SU-DHL-6 (cell line): Measurements from ENCODE around the gene PDXP.

Experiments used
- H2AFZ ChIP-seq: fragments of 200-600 bp; sonication (generic); 2 replicates; pipeline ENCODE4 v1.6.1; 2014; ENCODE audit warnings: low read depth, mild to moderate bottlenecking, moderate library complexity, mixed read lengths, antibody characterized with exemption, low read length; ENCODE audit not compliant: severe bottlenecking
- H3F3A ChIP-seq: fragments of 200-600 bp; shearing (Covaris generic); 2 replicates; pipeline ENCODE4 v1.6.0; 2016; ENCODE audit warnings: antibody characterized with exemption, mild to moderate bottlenecking; ENCODE audit not compliant: insufficient read depth
- H3K27ac ChIP-seq: fragments of 200-600 bp; sonication (generic); 2 replicates; pipeline ENCODE4 v1.5.1; 2016; ENCODE audit warnings: low read depth, mild to moderate bottlenecking, low read length, moderate library complexity, mixed read lengths
- H3K27me3 ChIP-seq: fragments of 200-600 bp; sonication (generic), shearing (Covaris generic); 2 replicates; pipeline ENCODE4 v1.6.0; 2014; ENCODE audit warnings: mild to moderate bottlenecking, low read length
- H3K36me3 ChIP-seq: fragments of 200-600 bp; sonication (generic); 2 replicates; pipeline ENCODE4 v1.6.1; 2014; ENCODE audit warnings: mild to moderate bottlenecking, low read length, mixed read lengths
- H3K4me2 ChIP-seq: fragments of 300-600, 200-600 bp; shearing (Covaris generic), sonication (generic); 2 replicates; pipeline ENCODE4 v1.6.0; 2014; ENCODE audit warnings: low read length, low read depth, mild to moderate bottlenecking; ENCODE audit not compliant: poor library complexity, severe bottlenecking
- H3K4me3 ChIP-seq: fragments of 200-600 bp; sonication (generic); 2 replicates; pipeline ENCODE4 v1.5.1; 2014; ENCODE audit warnings: antibody characterized with exemption, low read length, mild to moderate bottlenecking, mixed read lengths; ENCODE audit not compliant: insufficient read depth, poor library complexity, severe bottlenecking
- H3K79me2 ChIP-seq: fragments of 200-600 bp; sonication (generic); 2 replicates; pipeline ENCODE4 v1.6.1; 2014; ENCODE audit warnings: mild to moderate bottlenecking, low read length, moderate library complexity; ENCODE audit not compliant: insufficient read depth
- H3K9ac ChIP-seq: fragments of 200-600 bp; sonication (generic); 2 replicates; pipeline ENCODE4 v1.7.0; 2014; ENCODE audit warnings: mild to moderate bottlenecking, low read length
- H3K9me2 ChIP-seq: fragments of 200-600 bp; sonication (generic); replicated peaks from 2 replicates; pipeline ENCODE4 v1.6.1; 2014; ENCODE audit warnings: low read length; ENCODE audit not compliant: insufficient read depth
- H3K9me3 ChIP-seq: fragments of 200-600 bp; sonication (generic); 2 replicates; pipeline ENCODE4 v1.6.1; 2014; ENCODE audit warnings: low read length, mixed read lengths; ENCODE audit not compliant: insufficient read depth
- H4K20me1 ChIP-seq: fragments of 200-600 bp; sonication (generic); 2 replicates; pipeline ENCODE4 v1.6.1; 2014; ENCODE audit warnings: low read depth, mild to moderate bottlenecking, antibody characterized with exemption, low read length, moderate library complexity, mixed read lengths
- CTCF ChIP-seq: fragments of 200-600 bp; sonication (generic); IDR thresholded peaks from one replicate; pipeline ENCODE4 v1.5.1; 2017; ENCODE audit warnings: antibody characterized with exemption, mild to moderate bottlenecking, low read length, moderate library complexity; ENCODE audit not compliant: insufficient read depth, poor library complexity, severe bottlenecking
- EZH2phosphoT487 ChIP-seq: fragments of 200-600 bp; sonication (generic), shearing (Covaris generic); conservative IDR thresholded peaks from 2 replicates; pipeline ENCODE4 v1.6.1; 2018; ENCODE audit warnings: mild to moderate bottlenecking, antibody characterized with exemption, low read length, moderate library complexity, mixed read lengths

Gene PDXP

GRCh38 chr22:37628830-37629229 is 29.7 kb upstream of the PDXP start:
- Histone ChIP-seq H4K20me1 (no peaks in the 10 kb centered on the region), H3K36me3 (no peaks in the 10 kb centered on the region), H3K27ac (peak overlapping the region; percentile 85), H3K4me2 (no peak overlapping the region), H2AFZ (no peak overlapping the region), H3K9me2 (no peaks in the 10 kb centered on the region), H3K27me3 (no peaks in the 10 kb centered on the region), H3K9me3 (no peaks in the 10 kb centered on the region), H3F3A (peaks cover 19% of the 10 kb centered on the region), H3K4me3 (no peak overlapping the region), H3K9ac (no peak overlapping the region), H3K79me2 (no peaks in the 10 kb centered on the region)
- TF ChIP-seq CTCF, result no peak
- no peak for TF ChIP-seq EZH2phosphoT487

- Histone ChIP-seq H2AFZ (no peak overlapping the region), H3K9ac (no peak overlapping the region), H3K9me2 (no peaks in the 10 kb centered on the region), H3K27me3 (no peaks in the 10 kb centered on the region), H3K36me3 (no peaks in the 10 kb centered on the region), H3K27ac (no peak overlapping the region), H3K4me3 (no peak overlapping the region), H4K20me1 (no peaks in the 10 kb centered on the region), H3K4me2 (no peak overlapping the region), H3K79me2 (no peaks in the 10 kb centered on the region), H3K9me3 (no peaks in the 10 kb centered on the region), H3F3A (peaks cover 29% of the 10 kb centered on the region)
- TF ChIP-seq CTCF (no peak), EZH2phosphoT487 (no peak)
Observed at GRCh38 chr22:37629928-37630327, 28.6 kb upstream of the PDXP start.

GRCh38 chr22:37630839-37631435 is 27.6 kb upstream of the PDXP start:
- Histone ChIP-seq H3K9me2 (no peaks in the 10 kb centered on the region), H3K27ac (peak overlapping the region; percentile 40), H4K20me1 (no peaks in the 10 kb centered on the region), H3K79me2 (no peaks in the 10 kb centered on the region), H3K36me3 (no peaks in the 10 kb centered on the region), H3K9ac (no peak overlapping the region), H3K4me3 (no peak overlapping the region), H2AFZ (no peak overlapping the region), H3K4me2 (no peak overlapping the region), H3K9me3 (no peaks in the 10 kb centered on the region), H3F3A (peaks cover 29% of the 10 kb centered on the region), H3K27me3 (no peaks in the 10 kb centered on the region)
- TF ChIP-seq EZH2phosphoT487, result no peak
- no peak for TF ChIP-seq CTCF
